Activated T-cell treated with anti-CD3 and anti-CD28 coated beads, Interleukin-2, amount 50 U/mL, for 1 hour (primary cell): ENCODE results near the gene PXYLP1.
"Not testable (repeated sequence)": the region's sequence is repeated elsewhere in the genome, so short reads cannot be mapped to it uniquely, and the experiment has no call there.

Experiments
- DNase-seq: peaks from one replicate; pipeline ENCODE4 v3.0.0-alpha.2; 2020

PXYLP1 gene

DNA sequence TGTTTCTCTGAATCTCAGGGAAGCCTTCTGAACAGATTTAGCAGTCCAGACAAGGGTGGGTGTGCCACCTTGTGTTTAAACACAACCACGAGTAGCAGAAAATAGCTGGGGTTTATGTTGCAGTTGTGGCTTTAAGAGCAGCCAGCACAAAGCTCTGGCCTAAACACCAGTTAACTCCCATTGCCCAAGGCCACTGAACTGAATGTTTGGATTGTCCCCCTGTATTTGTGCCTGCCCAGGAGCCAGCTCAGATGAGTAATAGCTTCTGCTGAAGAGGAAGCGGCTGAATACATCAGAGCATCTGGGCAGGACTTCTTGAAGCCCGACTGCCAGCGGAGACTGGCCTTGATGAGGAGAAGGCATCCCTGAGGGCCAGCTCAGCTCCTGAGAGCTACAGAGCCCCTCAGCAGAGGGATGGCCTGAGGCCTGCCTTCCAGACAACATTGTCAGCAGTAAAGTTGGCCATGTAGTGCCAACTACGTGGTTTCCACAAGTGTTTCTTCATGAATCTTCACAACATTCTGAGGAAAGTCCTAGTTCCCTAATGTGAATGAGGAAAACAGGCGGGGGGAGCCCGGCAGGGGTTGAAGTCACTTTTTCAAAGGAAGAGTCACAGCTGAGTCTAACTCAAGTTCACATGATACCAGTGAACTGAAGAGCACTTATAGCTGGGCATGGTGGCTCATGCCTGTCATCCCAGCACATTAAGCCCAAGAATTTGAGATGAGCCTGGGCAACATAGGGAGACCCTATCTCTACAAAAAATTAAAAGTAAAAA, 70.9 kb downstream of the PXYLP1 start:
- DNase-seq: no peak

DNA sequence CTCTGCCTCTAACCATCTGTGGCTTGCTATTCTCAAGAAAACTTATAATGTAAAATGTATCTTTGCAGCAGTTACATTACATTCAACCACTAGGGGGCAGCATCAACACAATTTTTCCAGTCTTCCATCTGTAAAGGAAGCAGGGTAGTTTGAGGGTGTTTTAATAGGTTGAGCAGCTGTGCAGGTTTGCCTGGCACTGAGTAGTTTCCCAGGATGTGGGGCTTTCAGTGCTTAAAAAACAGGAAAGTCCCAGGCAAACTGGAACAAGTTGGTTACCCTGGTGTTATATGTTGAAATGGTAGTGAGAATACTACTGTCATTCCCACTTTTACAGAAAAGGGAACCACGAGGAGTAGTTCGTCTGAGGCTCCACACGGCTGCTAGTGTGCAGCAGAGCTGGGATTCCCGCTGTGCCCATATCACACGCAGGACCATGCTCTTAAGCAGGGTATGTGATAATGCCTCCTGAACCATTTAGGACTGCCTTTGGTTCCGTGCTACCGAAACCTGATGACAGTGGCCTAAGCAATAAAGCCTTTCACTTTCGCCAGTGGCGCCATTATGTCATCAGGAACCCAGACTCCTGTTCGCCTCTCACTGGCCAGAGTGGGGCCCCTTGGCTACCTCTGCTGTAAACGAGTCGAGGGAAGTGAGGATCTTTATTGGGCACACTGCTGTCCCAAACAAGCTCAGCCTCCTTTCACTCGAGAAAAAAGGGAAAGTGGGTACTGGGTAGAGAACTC, 72.0 kb downstream of the PXYLP1 start:
- peak; percentile 33 for DNase-seq

DNA sequence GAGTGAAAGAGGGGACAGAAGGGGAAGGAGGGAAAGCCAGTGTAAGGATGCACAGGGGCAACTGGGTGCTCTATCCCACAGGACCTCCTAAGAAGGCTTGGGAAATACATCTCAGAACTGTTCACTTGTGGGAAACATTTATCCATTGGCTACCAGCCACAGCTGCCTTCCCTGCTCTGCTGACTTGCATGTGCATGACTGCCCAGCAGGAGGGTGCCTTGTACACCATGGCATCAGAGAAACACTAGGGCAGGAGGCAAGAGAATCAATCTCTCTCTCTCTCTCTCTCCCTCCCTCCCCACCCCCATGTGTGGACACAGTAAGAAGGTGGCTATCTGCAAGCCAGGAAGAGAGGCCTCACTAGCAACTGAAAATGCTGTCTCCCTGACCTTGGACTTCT, 73.8 kb downstream of the PXYLP1 start:
- no peak for DNase-seq

GRCh38 chr3:141306276-141306675, 74.7 kb downstream of the PXYLP1 start:
- DNase-seq: no peak

- no peak for DNase-seq
These were observed 75.3 kb downstream of the PXYLP1 start for GRCh38 chr3:141306922-141307321.

GRCh38 chr3:141307351-141308059, 75.9 kb downstream of the PXYLP1 start:
- peak; percentile 31 for DNase-seq

DNA sequence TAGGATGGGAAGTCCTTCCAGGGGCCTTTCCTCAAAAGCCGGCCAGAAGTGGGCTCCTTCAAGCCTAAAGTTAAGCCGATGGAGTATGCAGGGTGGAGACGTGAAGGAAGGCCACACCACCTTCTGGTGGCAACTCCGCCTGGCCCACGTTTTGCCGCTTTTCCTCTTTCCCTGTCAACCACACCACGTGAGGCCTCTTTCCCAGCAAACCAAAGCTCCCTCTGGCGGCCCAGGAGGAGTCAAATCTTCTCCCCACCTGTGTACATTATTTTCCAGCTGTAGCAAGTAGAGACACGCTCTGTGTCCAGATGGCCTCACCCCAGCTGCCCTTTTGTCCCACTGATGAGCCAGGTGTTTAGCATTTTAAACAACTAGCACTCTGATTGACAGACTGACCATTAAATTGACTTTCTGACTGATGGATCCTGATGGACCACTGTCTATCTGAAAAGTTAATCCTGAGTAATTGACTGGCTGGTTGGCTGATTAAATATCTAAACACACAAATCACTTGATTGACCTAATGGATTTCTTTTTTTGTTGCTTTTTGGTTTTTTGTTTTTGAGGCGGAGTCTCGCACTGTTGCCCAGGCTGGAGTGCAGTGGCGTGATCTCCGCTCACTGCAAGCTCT, 77.1 kb downstream of the PXYLP1 start:
- no peak for DNase-seq

DNA sequence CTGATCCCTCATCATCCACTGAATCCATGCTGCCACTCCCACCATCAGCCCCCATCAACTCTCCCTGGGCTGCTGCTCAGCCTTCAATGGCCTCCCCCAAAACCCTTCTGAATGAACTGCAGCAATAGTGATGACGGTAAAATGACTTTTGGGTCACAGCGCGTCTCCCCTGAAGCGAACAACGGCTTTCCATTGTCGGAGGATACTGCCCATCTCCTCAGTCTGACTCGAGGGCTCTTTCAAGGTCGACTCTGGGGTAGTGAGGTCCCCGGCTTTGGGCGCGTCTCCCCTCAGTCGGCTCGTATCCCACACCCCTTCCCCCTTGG, 79.5 kb downstream of the PXYLP1 start:
- DNase-seq: no peak

GRCh38 chr3:141311496-141312353, 80.1 kb downstream of the PXYLP1 start:
- peak; percentile 96 for DNase-seq

DNA sequence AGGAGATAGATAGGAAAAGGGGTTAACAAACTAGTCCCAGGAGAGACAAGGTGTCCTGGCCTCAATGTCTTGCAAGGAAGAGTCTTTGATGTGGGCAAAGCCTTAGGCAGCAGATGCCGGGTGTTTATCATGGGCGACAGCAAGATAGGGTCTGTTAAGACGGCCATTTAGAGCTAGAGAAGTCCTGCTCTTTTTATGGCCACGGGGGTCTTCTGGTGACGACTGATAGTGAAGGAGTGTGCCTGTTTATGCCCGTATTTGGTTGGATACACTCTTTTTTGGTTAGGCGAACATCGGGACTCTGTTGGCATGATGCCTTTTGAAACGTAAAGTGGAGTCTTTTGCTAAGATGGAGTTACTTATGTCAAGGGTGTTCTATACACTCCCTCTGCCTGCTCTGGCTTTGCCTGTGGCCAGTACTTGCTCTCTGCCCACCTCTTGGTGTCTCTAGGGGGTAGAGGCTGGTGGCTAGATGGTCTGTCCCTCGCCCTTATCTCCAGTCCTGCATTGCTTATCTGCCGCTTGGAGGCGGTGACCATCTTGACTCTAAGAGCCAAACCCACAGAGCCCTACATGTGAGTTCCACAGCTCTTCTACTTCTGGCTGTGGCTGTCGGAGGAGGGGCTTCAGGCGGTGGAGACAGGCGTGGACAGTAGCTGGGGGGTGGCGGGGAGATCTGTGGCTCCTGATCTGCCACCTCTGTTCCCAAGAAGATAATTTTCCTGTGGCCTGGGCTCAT, 80.9 kb downstream of the PXYLP1 start:
- DNase-seq: no peak

DNA sequence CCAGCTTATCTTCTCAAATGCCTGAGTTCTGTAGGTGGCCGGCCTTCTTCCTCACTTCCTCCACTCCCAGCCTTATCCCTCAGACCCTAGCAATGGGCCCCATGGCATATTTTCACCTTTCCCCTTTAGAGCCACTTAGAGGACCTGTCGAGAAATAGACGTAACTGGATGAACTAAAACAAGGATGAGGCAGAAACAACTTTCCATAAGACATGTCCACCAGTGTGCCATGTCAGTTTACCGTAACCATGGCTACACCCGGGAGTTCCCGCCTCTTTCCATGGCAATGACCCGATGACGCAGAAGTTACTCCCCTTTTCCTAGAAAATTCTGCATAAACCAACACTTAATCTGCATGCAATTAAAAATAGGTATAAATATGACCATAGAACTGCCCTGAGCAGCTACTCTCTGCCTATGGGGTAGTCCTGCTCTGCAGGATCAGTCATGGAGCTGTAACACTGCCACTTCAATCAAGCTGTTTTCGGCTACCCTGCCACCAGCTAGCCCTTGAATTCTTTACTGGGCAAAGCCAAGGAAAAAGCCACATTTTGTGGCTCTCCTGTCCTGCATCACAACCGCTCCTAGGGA, 81.6 kb downstream of the PXYLP1 start:
- no peak for DNase-seq

DNA sequence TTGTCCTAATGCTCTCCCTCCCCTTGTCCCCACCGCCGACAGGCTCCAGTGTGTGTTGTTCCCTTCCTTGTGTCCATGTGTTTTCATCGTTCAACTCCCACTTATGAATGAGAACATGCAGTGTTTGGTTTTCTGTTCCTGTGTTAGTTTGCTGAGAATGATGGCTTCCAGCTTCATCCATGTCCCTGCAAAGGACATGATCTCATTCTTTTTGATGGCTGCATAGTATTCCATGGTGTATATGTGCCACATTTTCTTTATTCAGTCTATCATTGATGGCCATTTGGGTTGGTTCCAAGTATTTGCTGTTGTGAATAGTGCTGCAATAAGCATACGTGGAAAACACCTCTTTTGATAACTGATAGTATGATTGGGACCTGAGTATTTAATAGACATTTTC, 82.8 kb downstream of the PXYLP1 start:
- DNase-seq: not testable (repeated sequence)

DNA sequence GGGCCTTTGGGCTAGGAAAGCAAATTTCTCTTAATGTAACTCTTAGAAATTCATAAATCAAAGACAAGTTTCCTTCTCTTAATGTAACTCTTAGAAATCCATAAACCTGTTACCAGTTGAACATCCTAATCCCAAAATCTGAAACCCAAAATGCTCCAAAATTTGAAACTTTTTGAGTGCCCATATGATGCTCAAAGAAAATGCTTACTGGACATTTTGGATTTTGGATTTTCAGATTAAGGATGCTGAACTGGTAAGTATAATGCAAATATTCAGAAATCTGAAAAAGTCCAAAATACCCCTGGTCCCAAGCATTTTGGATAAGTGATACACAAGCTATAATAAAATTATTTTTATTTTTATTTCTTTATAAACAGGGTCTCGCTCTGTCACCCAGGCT, 85.2 kb downstream of the PXYLP1 start:
- no peak for DNase-seq

- no peak for DNase-seq
These were observed 88.9 kb downstream of the PXYLP1 start for GRCh38 chr3:141320399-141321108.

GRCh38 chr3:141321109-141321497, 89.5 kb downstream of the PXYLP1 start:
- DNase-seq: no peak

DNA sequence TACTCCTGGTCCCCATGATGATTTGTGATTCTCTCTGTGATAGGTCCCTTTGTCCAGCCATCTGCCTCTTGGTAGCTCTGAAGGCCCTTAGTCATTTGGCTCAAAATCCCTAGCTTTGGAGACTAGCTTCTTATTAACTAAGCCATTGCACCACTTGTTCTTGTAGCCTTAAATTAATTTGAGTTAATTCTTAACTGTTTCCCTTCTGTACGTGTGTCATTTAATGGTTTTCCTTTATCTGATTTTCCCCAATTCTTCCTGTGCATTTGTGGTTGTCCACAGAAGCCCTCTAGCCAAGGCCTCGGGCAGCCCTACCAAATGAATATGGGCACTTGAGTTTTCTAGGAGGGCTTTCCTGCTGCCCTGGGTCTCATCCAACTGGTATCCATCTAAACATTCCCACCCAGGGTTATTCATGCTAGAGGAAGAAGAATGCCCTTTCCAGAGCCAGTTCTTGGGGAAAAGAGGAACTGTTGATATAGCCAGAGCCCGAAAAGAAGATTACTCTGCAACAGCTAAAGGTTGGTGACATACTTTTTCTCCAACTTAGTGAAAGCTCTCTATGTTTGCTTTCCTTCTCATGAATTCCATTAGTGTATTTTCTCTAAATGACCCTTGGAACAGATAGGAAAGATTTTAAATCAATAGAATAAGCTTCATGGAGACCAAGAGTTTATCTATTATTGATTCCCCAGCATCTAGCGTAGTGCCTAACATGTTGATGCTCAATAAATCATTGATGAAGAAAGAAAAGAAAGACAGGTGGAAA, 92.5 kb downstream of the PXYLP1 start:
- DNase-seq: no peak

- no peak for DNase-seq
These were observed 94.5 kb downstream of the PXYLP1 start for GRCh38 chr3:141326123-141326522.

- DNase-seq: no peak
These were observed 95.0 kb downstream of the PXYLP1 start for GRCh38 chr3:141326626-141327025.

GRCh38 chr3:141328286-141329166, 96.9 kb downstream of the PXYLP1 start:
- DNase-seq: no peak
